ENCODE data around the gene GPR62.
"Not testable (repeated sequence)": the region's sequence is repeated elsewhere in the genome, so short reads cannot be mapped to it uniquely, and the experiment has no call there.

Gene GPR62, protein sequence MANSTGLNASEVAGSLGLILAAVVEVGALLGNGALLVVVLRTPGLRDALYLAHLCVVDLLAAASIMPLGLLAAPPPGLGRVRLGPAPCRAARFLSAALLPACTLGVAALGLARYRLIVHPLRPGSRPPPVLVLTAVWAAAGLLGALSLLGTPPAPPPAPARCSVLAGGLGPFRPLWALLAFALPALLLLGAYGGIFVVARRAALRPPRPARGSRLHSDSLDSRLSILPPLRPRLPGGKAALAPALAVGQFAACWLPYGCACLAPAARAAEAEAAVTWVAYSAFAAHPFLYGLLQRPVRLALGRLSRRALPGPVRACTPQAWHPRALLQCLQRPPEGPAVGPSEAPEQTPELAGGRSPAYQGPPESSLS

DNA sequence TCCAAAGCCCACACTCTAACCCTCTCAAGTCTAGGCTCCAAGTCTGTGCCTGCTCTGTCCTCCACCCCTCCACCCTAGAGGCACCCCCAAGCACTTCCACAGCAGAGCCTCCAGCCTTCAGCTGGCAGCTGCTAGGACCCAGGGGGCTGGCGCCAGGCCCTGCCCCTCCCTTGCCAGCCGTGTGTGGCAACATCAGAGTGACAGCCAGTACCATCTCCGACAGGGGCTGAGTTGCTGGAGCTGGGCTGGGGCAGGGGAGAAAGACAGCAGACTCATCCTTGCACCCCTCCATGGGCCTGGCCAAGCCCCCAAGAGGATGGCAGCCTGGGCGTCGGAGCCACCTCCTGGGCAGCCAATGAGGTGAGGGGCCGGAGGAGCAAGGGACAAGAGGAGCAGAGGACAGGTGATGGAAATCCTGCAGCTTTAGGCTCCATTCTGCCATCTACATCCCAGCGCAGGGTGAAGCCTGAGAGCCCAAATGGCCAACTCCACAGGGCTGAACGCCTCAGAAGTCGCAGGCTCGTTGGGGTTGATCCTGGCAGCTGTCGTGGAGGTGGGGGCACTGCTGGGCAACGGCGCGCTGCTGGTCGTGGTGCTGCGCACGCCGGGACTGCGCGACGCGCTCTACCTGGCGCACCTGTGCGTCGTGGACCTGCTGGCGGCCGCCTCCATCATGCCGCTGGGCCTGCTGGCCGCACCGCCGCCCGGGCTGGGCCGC, at the start of gene GPR62:
GPR62 (plus strand) TSS at position 207 of the 718 bp plus-strand sequence; CDS start at position 479, 272 bp downstream.
- Histone ChIP-seq H3K4me1 (no peaks in the 10 kb centered on the region), H3K27me3 (ENCODE audit: low read depth) (no peaks in the 10 kb centered on the region), H3K36me3 (replicated peaks) (peaks cover 15% of the 10 kb centered on the region), H3K9me3 (no peaks in the 10 kb centered on the region), H3K4me3 (no peak within 1 kb of the TSS)
- in situ Hi-C loops (cut with MboI; ENCODE audit: low sequenced_read_pairs), result no loop called here
- no peak for DNase-seq (ENCODE audit: low spot score in 2 of 2)

DNA sequence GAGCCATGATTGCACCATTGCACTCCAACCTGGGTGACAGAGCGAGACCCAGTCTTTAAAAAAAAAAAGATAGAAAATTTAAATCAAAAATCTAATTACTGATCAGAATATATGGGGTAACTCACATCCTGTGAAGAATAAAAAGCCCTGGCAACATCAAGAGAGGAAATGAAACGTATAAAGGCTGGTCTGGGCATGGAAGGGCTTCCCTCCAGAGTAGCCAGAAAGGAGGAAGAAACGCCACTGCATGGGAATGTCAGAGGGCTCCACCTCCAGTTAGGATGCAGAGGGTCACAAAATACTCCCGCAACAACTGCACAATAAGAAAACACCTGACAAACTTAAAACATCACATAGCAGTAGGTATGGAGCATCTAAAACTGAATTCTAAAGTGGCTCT, 47.2 kb upstream of the GPR62 start:
- in situ Hi-C loops (cut with MboI; ENCODE audit: low sequenced_read_pairs), result no loop called here
- no peaks in the 10 kb centered on the region for H3K9me3 ChIP-seq
- H3K27me3 ChIP-seq (ENCODE audit: low read depth), result no peaks in the 10 kb centered on the region
- H3K36me3 ChIP-seq (replicated peaks), result no peaks in the 10 kb centered on the region
- no peak overlapping the region for H3K4me3 ChIP-seq
- no peaks in the 10 kb centered on the region for H3K4me1 ChIP-seq
- DNase-seq (ENCODE audit: low spot score in 2 of 2), result no peak

DNA sequence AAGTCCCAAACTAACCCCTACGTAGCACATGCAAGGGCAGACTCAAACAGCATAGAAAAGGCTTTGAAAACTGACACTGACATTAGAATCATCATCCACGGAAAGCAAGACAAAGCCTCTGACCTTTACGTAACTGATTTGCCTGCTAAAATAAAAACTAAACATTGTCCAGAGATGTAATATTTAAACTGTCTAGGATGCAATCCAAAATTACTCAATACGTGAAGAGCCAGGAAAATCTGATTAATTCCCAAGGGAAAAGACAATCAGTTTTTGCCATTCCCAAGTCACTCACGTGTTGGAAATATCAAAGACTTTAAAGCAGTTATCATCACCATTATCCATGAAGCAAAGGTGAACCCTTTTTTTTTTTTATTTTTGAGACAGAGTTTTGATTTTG, 38.8 kb upstream of the GPR62 start:
- no peak overlapping the region for H3K4me3 ChIP-seq
- H3K36me3 ChIP-seq (replicated peaks), result no peaks in the 10 kb centered on the region
- in situ Hi-C loops (cut with MboI; ENCODE audit: low sequenced_read_pairs), result no loop called here
- no peaks in the 10 kb centered on the region for H3K4me1 ChIP-seq
- DNase-seq (ENCODE audit: low spot score in 2 of 2), result no peak
- H3K27me3 ChIP-seq (ENCODE audit: low read depth), result 0 out of 2 replicates have a peak, but pooled peaks cover 4% of the 10 kb centered on the region
- H3K9me3 ChIP-seq, result no peaks in the 10 kb centered on the region

DNA sequence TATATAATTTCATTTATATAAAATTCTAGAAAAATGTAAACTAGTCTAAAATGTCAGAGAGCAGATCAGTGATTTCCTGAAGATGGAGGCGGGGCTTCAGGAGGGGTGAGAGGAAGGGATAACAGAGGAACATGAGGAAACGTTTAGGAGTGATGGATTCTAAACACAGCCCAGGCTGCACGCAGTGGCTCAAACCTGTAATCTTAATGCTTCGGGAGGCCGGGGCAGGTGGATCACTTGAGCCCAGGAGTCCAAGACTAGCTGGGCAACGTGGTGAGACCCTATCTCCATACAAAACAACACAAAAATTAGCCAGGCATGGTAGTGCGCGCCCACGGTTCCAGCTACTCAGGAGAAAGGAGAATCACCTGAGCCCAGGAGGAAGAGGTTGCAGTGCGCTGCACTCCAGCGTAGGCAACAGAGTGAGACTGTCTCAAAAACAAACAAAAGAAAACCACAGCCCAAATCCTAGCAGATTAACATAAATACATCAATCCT, 34.1 kb upstream of the GPR62 start:
- in situ Hi-C loops (cut with MboI; ENCODE audit: low sequenced_read_pairs), result no loop called here
- no peak for DNase-seq (ENCODE audit: low spot score in 2 of 2)
- H3K36me3 ChIP-seq (replicated peaks), result no peaks in the 10 kb centered on the region

DNA sequence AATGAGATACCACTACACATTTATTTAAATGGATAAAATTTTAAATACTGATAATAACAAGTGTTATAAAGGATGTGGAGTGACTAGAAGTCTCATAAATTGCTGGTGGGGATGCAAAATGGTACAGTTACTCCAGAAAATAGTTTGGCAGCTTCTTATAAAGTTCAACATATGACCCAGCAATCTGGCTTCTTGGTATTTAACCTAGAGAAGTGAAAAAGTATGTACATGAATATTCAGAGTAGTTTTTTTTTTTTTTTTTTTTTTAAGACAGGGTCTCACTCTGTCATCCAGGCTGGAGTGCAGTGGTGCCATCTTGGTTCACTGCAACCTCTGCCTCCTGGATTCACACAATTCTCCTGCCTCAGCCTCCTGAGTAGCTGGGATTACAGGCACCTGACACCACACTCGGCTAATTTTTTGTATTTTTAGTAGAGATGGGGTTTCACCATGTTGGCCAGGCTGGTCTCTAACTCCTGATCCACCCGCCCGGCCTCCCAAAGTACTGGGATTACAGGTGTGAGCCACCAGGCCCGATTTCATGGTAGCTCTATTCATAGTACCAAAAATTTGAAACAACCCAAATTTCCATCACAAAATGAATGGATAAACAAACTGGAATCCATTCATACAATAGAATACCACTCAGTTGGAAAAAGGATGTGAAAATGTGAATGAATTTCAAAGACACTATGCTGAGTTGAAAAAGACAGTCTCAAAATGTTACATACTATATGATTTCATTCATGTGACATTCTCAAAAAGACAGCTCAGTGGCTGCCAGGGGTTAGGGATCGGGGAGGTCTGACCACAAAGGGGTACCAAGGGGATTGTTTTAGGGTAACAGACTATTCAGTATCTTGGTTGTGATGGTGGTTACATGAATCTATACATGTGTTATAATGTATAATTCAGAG, 27.9 kb upstream of the GPR62 start:
- no peaks in the 10 kb centered on the region for H3K9me3 ChIP-seq
- peaks cover 4% of the 10 kb centered on the region for H3K36me3 ChIP-seq (replicated peaks)
- H3K4me3 ChIP-seq, result no peak overlapping the region
- in situ Hi-C loops (cut with MboI; ENCODE audit: low sequenced_read_pairs), result no loop called here
- peaks cover under 1% of the 10 kb centered on the region; the same call in 1 of the 2 replicates for H3K27me3 ChIP-seq (ENCODE audit: low read depth)
- H3K4me1 ChIP-seq, result no peaks in the 10 kb centered on the region
- DNase-seq (ENCODE audit: low spot score in 2 of 2), result no peak

More for the DNA sequence above, 34.1 kb upstream of the GPR62 start:
- Histone ChIP-seq H3K9me3 (no peaks in the 10 kb centered on the region), H3K4me3 (no peak overlapping the region), H3K4me1 (no peaks in the 10 kb centered on the region), H3K27me3 (ENCODE audit: low read depth) (peaks cover 7% of the 10 kb centered on the region; the same call in 1 of the 2 replicates)

DNA sequence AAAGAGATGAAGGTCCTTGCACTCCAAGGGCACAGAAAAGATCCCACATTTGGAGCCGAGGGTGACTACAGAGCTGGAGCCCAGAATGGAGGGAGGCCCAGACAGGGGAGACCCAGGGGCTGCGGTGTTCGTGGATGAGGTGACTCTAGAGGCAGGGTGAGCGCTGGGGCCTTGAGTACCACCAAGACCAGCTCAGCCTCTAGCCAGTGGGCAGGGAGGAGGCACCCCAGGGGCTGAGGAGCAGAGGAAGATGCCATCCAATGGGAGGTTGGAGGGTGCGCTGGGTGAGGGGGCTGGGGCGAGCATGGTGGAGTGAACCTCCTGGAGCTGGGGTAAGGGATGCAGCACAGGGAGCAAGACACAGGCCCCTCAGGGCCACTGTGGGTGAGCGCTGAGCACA, 26.7 kb upstream of the GPR62 start:
- H3K4me3 ChIP-seq, result no peak overlapping the region
- no peaks in the 10 kb centered on the region for H3K27me3 ChIP-seq (ENCODE audit: low read depth)
- H3K9me3 ChIP-seq, result no peaks in the 10 kb centered on the region
- H3K36me3 ChIP-seq (replicated peaks), result peaks cover 11% of the 10 kb centered on the region
- in situ Hi-C loops (cut with MboI; ENCODE audit: low sequenced_read_pairs), result no loop called here
- no peaks in the 10 kb centered on the region for H3K4me1 ChIP-seq
- DNase-seq (ENCODE audit: low spot score in 2 of 2), result no peak

DNA sequence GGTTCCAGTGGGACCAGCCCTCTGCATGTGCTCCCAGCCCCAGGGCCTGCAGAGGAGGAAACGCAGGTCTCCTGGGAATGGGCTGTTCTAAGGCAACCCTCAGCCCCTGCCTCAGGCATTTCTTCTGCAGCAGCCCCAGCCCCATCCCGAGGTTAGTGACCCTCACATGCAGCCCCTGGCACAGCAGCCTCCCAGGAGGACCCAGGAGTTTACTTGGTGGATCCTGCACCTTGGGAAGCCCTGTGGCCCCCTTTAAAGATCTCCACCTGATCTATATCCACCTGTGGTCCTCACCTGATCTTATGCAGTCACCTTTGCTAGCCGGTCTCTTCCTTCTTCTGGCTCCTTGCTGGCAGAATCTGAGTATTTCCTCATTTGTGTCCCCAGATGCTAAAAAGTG, 26.2 kb upstream of the GPR62 start:
- DNase-seq (ENCODE audit: low spot score in 2 of 2); H3K9me3 ChIP-seq; in situ Hi-C loops (cut with MboI; ENCODE audit: low sequenced_read_pairs); H3K4me1 ChIP-seq; H3K4me3 ChIP-seq; H3K27me3 ChIP-seq (ENCODE audit: low read depth): not testable (repeated sequence)
- peaks cover 16% of the 10 kb centered on the region for H3K36me3 ChIP-seq (replicated peaks)

DNA sequence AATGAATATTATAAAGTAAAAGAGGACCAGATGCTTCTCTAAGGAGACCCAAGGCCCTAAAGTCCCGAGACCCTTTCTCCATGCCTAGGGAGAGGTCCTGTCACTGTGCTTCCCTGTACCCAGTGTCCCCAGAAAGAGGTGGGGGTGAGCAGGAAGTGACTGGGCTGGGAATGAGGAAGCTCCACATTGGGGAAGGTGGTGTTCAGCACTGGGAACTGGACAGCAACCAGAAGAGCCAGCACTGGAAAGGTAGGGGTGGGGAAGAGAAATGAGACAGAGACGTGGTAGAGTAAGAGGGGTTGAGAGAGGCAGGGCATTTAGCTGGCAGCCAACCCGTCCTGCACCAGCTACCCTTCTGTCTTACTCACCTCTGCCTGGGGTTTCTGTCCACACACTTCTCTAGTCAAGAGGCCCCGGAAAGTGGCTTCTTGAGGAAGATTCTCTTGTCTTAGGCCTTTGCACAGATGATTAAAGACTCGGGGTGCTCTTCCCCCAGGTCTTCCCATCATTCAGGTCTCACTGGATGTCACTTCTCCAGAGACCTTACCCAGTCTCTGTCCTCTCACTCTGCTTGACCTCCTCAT, 25.7 kb upstream of the GPR62 start:
- in situ Hi-C loops (cut with MboI; ENCODE audit: low sequenced_read_pairs), result no loop called here
- DNase-seq (ENCODE audit: low spot score in 2 of 2), result peak in 1 of 2 experiments; percentile 40

DNA sequence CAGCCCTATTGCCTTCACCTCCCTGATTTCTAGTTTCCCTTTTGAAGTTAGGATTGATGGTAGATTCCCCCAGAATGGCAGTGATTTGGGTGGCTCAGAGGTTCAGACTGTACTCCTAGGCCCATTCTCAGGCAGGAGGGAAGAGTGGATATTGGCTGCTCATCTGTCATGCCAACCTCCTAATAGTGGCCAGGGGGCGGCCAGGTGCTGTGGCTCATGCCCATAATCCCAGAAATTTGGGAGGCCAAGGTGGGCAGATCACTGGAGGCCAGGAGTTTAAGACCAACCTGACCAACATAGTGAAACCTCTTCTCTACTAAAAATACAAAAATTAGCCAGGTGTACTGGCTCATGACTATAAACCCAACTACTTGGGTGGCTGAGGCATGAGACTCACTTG, 24.7 kb upstream of the GPR62 start:
- H3K27me3 ChIP-seq (ENCODE audit: low read depth), result no peaks in the 10 kb centered on the region
- in situ Hi-C loops (cut with MboI; ENCODE audit: low sequenced_read_pairs), result no loop called here
- no peaks in the 10 kb centered on the region for H3K9me3 ChIP-seq
- H3K4me1 ChIP-seq, result no peaks in the 10 kb centered on the region
- H3K36me3 ChIP-seq (replicated peaks), result peaks cover 31% of the 10 kb centered on the region
- H3K4me3 ChIP-seq, result no peak overlapping the region
- DNase-seq (ENCODE audit: low spot score in 2 of 2), result no peak

More for the DNA sequence above, 25.7 kb upstream of the GPR62 start:
- H3K4me1 ChIP-seq, result no peaks in the 10 kb centered on the region
- peaks cover 22% of the 10 kb centered on the region for H3K36me3 ChIP-seq (replicated peaks)
- H3K27me3 ChIP-seq (ENCODE audit: low read depth), result no peaks in the 10 kb centered on the region
- no peaks in the 10 kb centered on the region for H3K9me3 ChIP-seq
- H3K4me3 ChIP-seq, result no peak overlapping the region

DNA sequence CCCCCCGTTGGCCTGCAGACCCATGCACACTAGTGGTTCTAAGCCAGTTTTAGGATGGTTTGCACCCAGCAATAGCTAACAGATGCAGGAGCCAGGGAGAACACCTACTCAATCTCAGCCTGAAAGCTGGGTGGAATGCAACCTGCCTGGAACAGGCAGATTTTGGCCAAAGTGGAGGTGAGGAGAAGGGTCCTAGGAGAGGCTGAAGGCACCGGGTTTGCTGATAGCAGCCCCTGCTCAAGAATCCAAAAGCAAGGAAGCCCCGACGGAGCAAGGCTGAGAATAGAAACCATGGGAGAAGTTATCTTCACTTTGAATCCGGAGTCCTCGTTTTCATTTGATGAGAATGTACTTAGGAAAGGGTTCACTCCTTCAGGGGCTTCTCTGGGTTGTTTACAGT, 23.4 kb upstream of the GPR62 start:
- H3K4me3 ChIP-seq, result no peak overlapping the region
- H3K27me3 ChIP-seq (ENCODE audit: low read depth), result no peaks in the 10 kb centered on the region
- in situ Hi-C loops (cut with MboI; ENCODE audit: low sequenced_read_pairs), result no loop called here
- no peaks in the 10 kb centered on the region for H3K9me3 ChIP-seq
- no peak for DNase-seq (ENCODE audit: low spot score in 2 of 2)
- H3K4me1 ChIP-seq, result no peaks in the 10 kb centered on the region
- H3K36me3 ChIP-seq (replicated peaks), result peaks cover 44% of the 10 kb centered on the region

DNA sequence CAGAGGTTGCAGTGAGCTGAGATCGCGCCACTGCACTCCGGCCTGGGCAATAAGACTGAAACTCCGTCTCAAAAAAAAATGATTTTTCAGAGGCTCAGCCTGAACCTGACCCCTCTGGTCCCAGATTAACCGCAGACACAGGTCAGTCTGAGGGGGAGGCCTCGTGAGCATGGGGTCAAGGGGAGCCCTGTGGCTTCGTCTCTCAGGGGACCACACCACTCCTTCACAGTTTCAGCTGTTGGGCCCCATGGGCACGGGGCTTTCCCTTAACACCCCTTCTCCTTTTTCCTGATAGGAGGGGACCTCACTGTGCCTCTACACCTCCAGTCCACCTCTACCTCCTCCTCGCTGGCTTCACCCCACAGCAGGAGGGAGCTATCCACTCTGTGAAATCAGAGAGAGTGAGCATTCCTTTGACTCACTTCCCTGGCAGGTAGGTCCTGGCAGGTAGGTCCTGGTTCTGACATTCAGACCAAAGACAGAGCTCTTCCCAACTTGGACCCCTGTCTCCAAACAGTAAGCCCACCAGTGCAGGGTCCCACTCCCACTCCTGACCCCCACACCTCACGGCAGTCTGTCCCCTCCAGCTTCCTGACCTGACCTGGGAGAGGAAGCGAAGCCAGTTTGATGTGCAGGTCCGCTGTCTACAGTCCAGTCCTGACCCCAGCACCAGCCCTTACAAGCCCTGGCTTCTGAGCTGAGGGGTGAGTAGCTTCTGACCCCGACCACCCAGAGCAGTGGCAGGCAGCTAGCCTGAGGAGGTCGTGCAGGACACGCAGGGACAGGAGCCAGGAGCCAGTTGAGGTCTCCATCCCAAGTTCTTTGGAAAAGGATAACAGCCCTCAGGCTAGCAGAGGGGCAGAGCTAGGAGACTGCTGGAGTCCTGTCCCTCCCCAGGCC, 22.5 kb upstream of the GPR62 start:
- in situ Hi-C loops (cut with MboI; ENCODE audit: low sequenced_read_pairs), result no loop called here
- DNase-seq (ENCODE audit: low spot score in 2 of 2), result no peak
- H3K36me3 ChIP-seq (replicated peaks), result peaks cover 54% of the 10 kb centered on the region
- H3K4me3 ChIP-seq, result no peak overlapping the region
- H3K27me3 ChIP-seq (ENCODE audit: low read depth), result no peaks in the 10 kb centered on the region
- H3K4me1 ChIP-seq, result no peaks in the 10 kb centered on the region
- no peaks in the 10 kb centered on the region for H3K9me3 ChIP-seq

DNA sequence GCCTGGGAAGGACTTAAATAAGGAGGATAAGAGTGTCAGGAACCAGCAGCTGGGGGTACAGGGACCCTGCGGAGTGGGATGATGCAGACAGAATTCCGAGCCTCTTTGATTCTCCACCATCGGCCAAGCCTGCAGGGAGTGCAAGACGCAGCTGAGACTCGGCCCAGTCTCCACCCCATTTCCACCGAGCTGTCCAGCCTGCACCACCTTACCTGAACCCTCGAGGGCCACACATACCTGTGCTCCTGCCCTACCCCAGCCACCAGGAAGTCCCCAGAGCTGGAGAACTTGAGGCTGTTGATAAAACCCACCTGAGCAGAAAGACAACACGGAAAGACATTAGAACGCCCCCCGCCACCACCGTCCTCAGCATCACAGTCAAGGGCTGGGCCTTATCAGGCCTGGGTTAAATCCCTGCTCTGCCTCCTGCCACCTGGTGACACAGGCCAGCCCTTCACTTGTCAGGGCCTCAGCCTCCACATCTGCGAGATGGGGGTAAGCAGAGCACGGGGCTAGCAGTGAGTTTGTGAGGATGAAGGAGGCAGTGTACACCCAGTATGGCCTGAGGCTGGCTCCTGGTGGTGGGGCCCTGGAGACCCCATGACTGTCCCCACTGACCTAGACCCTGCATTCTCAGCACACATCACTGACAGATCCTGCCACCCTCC, 21.6 kb upstream of the GPR62 start:
- H3K4me1 ChIP-seq, result no peaks in the 10 kb centered on the region
- in situ Hi-C loops (cut with MboI; ENCODE audit: low sequenced_read_pairs), result no loop called here
- H3K4me3 ChIP-seq, result no peak overlapping the region
- H3K36me3 ChIP-seq (replicated peaks), result peaks cover 60% of the 10 kb centered on the region
- H3K9me3 ChIP-seq, result no peaks in the 10 kb centered on the region
- no peaks in the 10 kb centered on the region for H3K27me3 ChIP-seq (ENCODE audit: low read depth)
- no peak for DNase-seq (ENCODE audit: low spot score in 2 of 2)
